IPS-18c (cell line): ENCODE results near the gene DNMT3L.
"Not testable (repeated sequence)": the region's sequence is repeated elsewhere in the genome, so short reads cannot be mapped to it uniquely, and the experiment has no call there.

ENCODE experiments used
- H3K4me3 ChIP-seq: 2 replicates; pipeline ENCODE4 v1.7.0; 2013; ENCODE audit warnings: low read depth, mild to moderate bottlenecking, low read length, moderate library complexity; ENCODE audit not compliant: insufficient read depth
- H3K9me3 ChIP-seq: one replicate; pipeline ENCODE4 v1.6.1; 2013; ENCODE audit warnings: mild to moderate bottlenecking, low read length, moderate library complexity; ENCODE audit not compliant: control insufficient read depth, insufficient read depth

The DNMT3L gene

DNA sequence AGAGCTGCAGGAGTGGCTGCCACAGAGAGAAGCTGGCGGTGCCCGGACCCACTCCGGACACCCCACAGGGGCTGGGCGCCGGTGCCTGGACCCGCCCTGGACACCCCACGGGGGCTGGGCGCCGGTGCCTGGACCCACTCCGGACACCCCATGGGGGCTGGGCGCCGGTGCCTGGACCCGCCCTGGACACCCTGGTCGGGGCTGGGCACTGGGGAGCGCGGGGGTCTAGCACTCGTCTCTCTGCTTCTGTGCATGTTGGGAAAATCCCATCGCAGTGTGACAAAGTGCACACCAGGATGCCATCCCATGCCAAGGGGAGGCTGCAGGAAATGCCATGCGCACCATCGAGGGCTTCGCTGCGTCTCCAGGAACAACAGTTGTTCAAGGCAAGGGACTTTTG, 32.1 kb downstream of the DNMT3L start:
- H3K9me3 ChIP-seq, H3K4me3 ChIP-seq: not testable (repeated sequence)

DNA sequence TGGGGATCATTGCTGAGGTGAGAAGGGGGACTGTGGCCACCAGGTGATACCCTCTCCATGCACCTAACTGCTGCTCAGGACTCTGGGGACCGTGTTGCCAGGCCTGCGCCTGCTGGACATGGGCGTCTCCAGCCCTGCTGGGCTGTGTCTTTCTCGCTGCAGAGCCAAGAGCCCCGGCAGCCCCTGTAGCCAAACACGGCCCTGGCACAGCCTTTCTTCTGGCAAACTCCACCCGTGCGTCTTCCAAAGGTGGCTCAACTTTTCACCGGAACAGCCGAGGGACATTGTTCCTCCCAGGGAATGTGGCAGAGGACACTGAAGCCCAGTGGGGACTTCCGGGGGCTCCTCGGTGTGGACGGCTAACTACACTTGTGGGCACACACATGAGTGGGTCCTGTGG, 33.6 kb downstream of the DNMT3L start:
- not testable (repeated sequence) for H3K9me3 ChIP-seq

GRCh38 chr21:44227614-44228013, 34.1 kb downstream of the DNMT3L start:
- H3K4me3 ChIP-seq, H3K9me3 ChIP-seq: not testable (repeated sequence)

More for the DNA sequence above, 33.6 kb downstream of the DNMT3L start:
- not testable (repeated sequence) for H3K4me3 ChIP-seq

DNA sequence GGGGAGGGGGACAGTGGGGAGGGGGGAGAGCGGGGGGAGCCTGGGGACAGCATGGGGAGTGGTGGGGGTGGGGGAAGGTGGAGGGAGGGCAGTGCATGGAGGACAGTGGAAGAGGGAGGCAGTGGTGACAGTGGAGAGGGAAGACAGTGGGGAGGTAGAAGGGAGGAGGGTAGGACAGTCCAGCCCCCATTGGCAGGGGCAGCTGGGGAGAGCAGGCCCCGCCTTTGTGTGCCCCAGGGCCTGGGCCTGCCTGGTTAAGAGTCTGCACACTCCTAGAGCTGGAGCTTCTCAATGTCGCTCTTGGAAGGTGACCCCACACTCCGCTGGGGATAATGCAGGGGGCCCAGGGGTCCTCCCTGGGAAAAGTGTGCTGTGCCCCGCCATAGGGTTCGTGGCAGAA, 36.1 kb downstream of the DNMT3L start:
- H3K9me3 ChIP-seq, result not testable (repeated sequence)

DNA sequence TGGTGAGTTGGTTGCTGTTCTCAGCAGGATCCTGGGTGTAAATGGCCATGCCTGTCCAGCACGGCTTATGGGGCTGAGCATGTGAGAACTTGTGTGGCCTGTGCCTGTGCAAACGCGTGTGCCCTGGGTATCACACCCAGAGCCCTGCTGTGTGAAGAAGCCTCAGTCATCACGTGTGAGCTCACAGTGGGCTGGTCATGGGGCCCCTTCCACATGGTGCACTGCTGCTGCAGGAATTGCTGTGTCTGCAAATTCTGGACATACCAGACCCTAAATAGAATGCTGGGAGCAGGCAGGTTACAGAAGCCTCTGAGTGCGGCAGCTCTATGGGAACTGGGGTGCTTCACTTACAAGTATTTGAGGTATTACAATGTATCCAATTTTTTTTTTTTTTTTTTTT, 38.4 kb downstream of the DNMT3L start:
- H3K9me3 ChIP-seq, H3K4me3 ChIP-seq: not testable (repeated sequence)

More for the DNA sequence above, 36.1 kb downstream of the DNMT3L start:
- H3K4me3 ChIP-seq, result not testable (repeated sequence)

GRCh38 chr21:44220674-44221073, 41.0 kb downstream of the DNMT3L start:
- not testable (repeated sequence) for H3K4me3 ChIP-seq, H3K9me3 ChIP-seq

DNA sequence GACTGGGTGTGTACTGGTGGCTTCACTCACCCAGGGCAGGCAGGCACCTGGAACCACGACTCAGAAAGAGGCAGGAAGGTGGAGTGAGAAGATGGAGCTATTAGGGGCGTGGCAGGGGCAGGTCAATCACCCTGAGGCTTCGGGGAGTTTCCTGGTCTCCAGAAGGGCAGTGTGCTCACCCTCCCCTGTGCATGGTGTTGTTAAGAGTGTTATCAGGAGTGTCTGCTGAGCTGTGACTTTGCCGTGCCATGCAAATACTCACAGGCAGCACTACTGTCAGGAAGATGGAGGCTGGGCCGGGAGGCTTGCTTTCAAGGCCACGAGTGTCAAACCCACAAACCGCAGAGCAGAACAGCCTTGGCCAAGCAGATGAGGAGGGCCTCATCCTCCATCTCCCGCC, 43.2 kb downstream of the DNMT3L start:
- H3K4me3 ChIP-seq, H3K9me3 ChIP-seq: not testable (repeated sequence)

GRCh38 chr21:44211978-44212377, 49.7 kb downstream of the DNMT3L start:
- H3K4me3 ChIP-seq, H3K9me3 ChIP-seq: not testable (repeated sequence)

DNA sequence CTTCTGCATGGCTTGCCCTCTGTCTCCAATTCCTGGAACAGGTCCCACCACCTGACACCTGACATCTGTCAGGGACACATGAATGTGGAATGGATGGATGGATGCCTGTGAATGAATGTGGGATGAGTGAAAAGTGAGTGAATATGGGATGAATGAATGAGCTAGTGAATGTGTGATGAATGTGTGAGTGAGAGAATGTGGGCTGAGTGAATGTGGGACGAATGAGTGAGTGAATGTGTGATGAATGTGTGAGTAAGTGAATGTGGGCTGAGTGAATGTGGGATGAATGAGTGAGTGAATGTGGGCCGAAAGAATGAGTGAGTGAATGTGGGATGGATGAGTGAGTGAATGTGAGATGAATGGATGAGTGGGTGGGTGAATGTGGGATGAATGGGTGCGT, 50.1 kb downstream of the DNMT3L start:
- not testable (repeated sequence) for H3K9me3 ChIP-seq, H3K4me3 ChIP-seq

- not testable (repeated sequence) for H3K9me3 ChIP-seq
Observed at GRCh38 chr21:44207860-44208646, 53.6 kb downstream of the DNMT3L start.

DNA sequence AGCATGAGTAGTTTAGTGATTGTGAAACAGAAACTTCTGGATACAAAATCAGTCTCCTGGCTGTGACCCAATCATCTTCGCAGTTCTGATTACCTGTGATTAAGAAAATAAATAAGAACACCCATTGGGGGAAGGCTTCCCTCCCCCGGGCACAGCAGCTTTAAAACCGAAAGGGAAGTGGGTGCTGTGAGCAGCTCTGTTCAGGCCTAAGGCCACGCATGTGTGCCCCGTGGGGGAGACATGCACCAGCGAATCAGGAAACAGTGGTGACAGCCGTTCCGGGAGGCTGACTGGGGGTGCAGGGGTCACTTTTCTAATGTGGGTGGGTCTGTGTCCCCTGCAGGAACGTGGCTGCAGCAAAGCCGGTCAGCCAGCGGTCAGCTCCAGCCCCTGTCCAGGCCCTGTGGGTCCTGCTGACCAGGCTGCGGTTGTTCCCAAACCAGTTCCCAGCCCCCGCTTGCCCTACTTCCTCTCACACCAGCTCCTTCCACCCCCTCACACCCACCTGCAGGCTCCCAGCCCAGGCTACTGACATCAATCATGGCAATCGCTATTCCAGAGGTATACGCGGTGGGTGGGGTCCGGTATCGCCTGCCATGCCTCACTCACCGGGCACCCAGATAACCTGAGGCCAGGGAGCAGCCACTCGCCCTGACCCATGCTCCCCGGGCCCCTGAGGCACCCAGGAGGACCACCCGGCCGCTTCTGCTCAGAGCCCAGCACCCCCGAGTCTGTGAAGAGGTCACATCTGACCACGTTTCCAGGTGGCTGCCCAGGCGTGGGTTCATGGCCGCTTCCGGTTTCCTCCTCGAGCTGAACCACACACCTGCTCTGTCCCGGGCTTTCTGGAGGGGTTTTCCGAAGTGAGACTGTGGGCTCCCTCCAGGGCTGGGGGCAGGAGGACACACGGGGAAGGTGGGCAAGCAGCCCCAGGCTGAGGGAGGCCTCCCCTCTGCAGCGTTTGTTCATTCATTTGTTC, 54.7 kb downstream of the DNMT3L start:
- not testable (repeated sequence) for H3K4me3 ChIP-seq, H3K9me3 ChIP-seq

More at GRCh38 chr21:44207860-44208646, 53.6 kb downstream of the DNMT3L start:
- not testable (repeated sequence) for H3K4me3 ChIP-seq

GRCh38 chr21:44206187-44206586, 55.5 kb downstream of the DNMT3L start:
- H3K9me3 ChIP-seq, H3K4me3 ChIP-seq: not testable (repeated sequence)

GRCh38 chr21:44202590-44203299, 59.0 kb downstream of the DNMT3L start:
- not testable (repeated sequence) for H3K9me3 ChIP-seq, H3K4me3 ChIP-seq

GRCh38 chr21:44199997-44200396, 61.7 kb downstream of the DNMT3L start:
- H3K4me3 ChIP-seq, H3K9me3 ChIP-seq: not testable (repeated sequence)

DNA sequence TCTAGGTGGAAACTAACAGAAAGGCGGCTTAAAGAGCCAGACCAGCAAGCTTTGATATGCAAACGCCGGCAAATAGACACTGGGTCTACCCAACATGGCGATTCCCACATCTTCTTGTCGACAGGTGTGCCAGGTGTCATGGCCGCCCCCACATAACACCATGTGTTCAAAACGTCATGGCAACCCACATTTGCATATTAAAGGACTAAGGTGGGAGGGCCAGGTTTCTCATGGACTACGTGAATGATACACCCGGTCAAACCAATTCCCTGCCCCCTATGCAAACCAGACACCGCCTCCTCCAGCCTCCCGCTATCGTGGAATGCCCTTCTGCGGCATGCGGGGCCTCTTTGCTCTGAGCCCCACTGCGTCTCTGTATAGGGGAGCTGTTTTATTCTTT, 62.2 kb downstream of the DNMT3L start:
- Histone ChIP-seq H3K4me3 (no peak overlapping the region), H3K9me3 (no peaks in the 10 kb centered on the region)

DNA sequence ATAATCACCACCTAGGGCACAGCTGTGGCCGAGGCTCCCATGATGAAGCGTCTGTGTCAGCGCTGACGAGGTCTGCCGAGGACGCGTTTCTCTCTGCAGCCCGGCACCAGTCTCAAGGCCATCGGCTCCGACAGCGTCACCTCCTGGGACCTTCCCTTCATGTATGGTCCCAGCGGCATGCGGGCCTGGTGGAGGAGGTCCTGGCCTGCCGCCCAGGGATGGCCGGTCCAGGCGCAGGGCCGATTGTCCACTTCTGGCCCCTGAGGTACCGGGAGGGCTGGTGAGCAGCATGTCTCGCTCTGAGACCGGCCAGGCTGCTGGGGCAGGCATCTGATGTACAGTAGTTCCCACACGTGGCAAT, 64.6 kb downstream of the DNMT3L start:
- H3K9me3 ChIP-seq, H3K4me3 ChIP-seq: not testable (repeated sequence)
